Ovary (tissue), 3 donors: ENCODE results near the gene C1R.

Experiments used
- POLR2A ChIP-seq: fragments of 450-650 bp; IDR thresholded peaks from one replicate; pipeline ENCODE4 v1.6.1; 2017; ENCODE audit warnings: antibody characterized with exemption, mild to moderate bottlenecking, moderate library complexity
- TF ChIP-seq, protein P1 (sequence below), 3 donors: fragments of 450-650 bp in 2 of 3; fragments of 200-600 bp in 1 of 3; IDR thresholded peaks; one replicate each; pipeline versions ENCODE4 v1.5.1 to v1.8.0; 2016 to 2022; ENCODE audit warnings: antibody characterized with exemption in 3 of 3, mild to moderate bottlenecking in 1 of 3
- donor health status: DM: no; HTN: no; CAD: no.

DNA sequence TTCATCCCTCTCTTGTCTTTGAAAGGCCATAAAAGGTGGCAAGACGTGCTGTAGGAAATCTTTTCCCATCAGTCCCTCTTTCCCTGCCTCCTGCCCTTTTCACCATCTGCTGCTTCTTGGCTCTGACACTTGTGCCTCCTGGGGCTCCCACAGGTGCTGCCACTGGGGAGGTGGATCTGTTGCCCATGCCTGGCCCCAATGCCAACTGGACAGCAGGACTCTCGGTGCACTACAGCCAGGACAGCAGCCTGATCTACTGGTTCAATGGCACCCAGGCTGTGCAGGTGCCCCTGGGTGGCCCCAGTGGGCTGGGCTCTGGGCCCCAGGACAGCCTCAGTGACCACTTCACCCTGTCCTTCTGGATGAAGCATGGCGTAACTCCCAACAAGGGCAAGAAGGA lies 44.4 kb upstream of the C1R start:
- TF ChIP-seq, protein P1, sequence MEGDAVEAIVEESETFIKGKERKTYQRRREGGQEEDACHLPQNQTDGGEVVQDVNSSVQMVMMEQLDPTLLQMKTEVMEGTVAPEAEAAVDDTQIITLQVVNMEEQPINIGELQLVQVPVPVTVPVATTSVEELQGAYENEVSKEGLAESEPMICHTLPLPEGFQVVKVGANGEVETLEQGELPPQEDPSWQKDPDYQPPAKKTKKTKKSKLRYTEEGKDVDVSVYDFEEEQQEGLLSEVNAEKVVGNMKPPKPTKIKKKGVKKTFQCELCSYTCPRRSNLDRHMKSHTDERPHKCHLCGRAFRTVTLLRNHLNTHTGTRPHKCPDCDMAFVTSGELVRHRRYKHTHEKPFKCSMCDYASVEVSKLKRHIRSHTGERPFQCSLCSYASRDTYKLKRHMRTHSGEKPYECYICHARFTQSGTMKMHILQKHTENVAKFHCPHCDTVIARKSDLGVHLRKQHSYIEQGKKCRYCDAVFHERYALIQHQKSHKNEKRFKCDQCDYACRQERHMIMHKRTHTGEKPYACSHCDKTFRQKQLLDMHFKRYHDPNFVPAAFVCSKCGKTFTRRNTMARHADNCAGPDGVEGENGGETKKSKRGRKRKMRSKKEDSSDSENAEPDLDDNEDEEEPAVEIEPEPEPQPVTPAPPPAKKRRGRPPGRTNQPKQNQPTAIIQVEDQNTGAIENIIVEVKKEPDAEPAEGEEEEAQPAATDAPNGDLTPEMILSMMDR (IDR thresholded peaks at IDR 0.05): no peak
- no peak for TF ChIP-seq POLR2A
